Raji (cell line): ENCODE measurements around the gene RANBP6.

Source experiments
- POLR2A ChIP-seq: IDR thresholded peaks from 2 replicates; pipeline ENCODE4 v1.6.1; 2011; ENCODE audit warnings: low read depth, low read length, control low read depth; ENCODE audit not compliant: insufficient read depth

The RANBP6 gene

GRCh38 chr9:6015278-6016157 is at the start of gene RANBP6:
RANBP6 (minus strand) TSS chr9:6015624; CDS start chr9:6015607, 17 bp downstream.
- TF ChIP-seq POLR2A = peak; percentile 83

- TF ChIP-seq POLR2A = no peak
These were observed 40.2 kb upstream of the RANBP6 start for GRCh38 chr9:6055666-6056065.

- TF ChIP-seq POLR2A = no peak
These were observed 39.8 kb upstream of the RANBP6 start for GRCh38 chr9:6055216-6055615.

- no peak for TF ChIP-seq POLR2A
These were observed 39.1 kb upstream of the RANBP6 start for GRCh38 chr9:6054280-6055099.

- no peak for TF ChIP-seq POLR2A
These were observed 37.0 kb upstream of the RANBP6 start for GRCh38 chr9:6052293-6052919.

GRCh38 chr9:6051511-6051950 is 36.1 kb upstream of the RANBP6 start:
- no peak for TF ChIP-seq POLR2A

GRCh38 chr9:6049798-6050197 is 34.4 kb upstream of the RANBP6 start:
- no peak for TF ChIP-seq POLR2A

GRCh38 chr9:6048039-6048438 is 32.6 kb upstream of the RANBP6 start:
- no peak for TF ChIP-seq POLR2A

- TF ChIP-seq POLR2A = no peak
These were observed 31.6 kb upstream of the RANBP6 start for GRCh38 chr9:6047020-6047419.

- no peak for TF ChIP-seq POLR2A
These were observed 29.9 kb upstream of the RANBP6 start for GRCh38 chr9:6045364-6045763.

GRCh38 chr9:6040077-6040476 is 24.7 kb upstream of the RANBP6 start:
- TF ChIP-seq POLR2A = no peak

- no peak for TF ChIP-seq POLR2A
These were observed 21.0 kb upstream of the RANBP6 start for GRCh38 chr9:6036391-6036790.

- no peak for TF ChIP-seq POLR2A
These were observed 19.5 kb upstream of the RANBP6 start for GRCh38 chr9:6034954-6035353.

- TF ChIP-seq POLR2A = no peak
These were observed 14.3 kb upstream of the RANBP6 start for GRCh38 chr9:6029604-6030274.

GRCh38 chr9:6024035-6024554 is 8.7 kb upstream of the RANBP6 start:
- no peak for TF ChIP-seq POLR2A
